Measurements from ENCODE around the gene TRPM3. TPM values are rescaled to one million over a fixed set of nuclear protein-coding genes. Genes with fewer than 3 reads are reported as not detected.
A peak's percentile ranks its signal among the peaks of the same experiment; 100 is the strongest.

The TRPM3 gene
- total RNA-seq, 1 experiment from 2014 or later = 5.4 TPM

GRCh38 chr9:71127301-71127700, 5.9 kb upstream of the TRPM3 start (continued):
- TF ChIP-seq PRDM15 (CRISPR knock-in tag; IDR thresholded peaks at IDR 0.05) (no peak), ZNF423 (CRISPR knock-in tag; IDR thresholded peaks at IDR 0.05) (no peak), SMAD3 (CRISPR knock-in tag; IDR thresholded peaks at IDR 0.05; ENCODE audit: borderline replicate concordance) (no peak), ZNF121 (CRISPR knock-in tag; IDR thresholded peaks at IDR 0.05) (no peak), CBFB (CRISPR knock-in tag; IDR thresholded peaks at IDR 0.05; ENCODE audit: low read depth) (no peak)

GRCh38 chr9:71122421-71122820, 1.0 kb upstream of the TRPM3 start:
- ChIA-PET POLR2A (interaction anchor here (0.6 kb wide), 1 partner anchor 439 kb away, joined by 8 read pairs; no protein-coding TSS in a partner anchor), CTCF (no interaction called here)
- H3K27me3 Mint-ChIP-seq (ENCODE audit: low read depth) = no peaks in the 10 kb centered on the region
- H3K9me3 Mint-ChIP-seq = peaks cover 13% of the 10 kb centered on the region
- TF ChIP-seq ZNF532 (CRISPR knock-in tag; IDR thresholded peaks at IDR 0.05; ENCODE audit: borderline replicate concordance) (no peak), ATF3 (CRISPR knock-in tag; conservative IDR thresholded peaks at IDR 0.05) (no peak), ZNF219 (CRISPR knock-in tag; IDR thresholded peaks at IDR 0.05; ENCODE audit: borderline replicate concordance) (no peak), ERG (CRISPR knock-in tag; IDR thresholded peaks at IDR 0.05) (no peak), MYBL2 (CRISPR knock-in tag; IDR thresholded peaks at IDR 0.05) (no peak), GRHL2 (CRISPR knock-in tag; IDR thresholded peaks at IDR 0.05; ENCODE audit: insufficient replicate concordance, severe bottlenecking) (no peak), CTCF (IDR thresholded peaks at IDR 0.05) (no peak), NR1H2 (CRISPR knock-in tag; IDR thresholded peaks at IDR 0.05) (no peak), E2F1 (CRISPR knock-in tag; IDR thresholded peaks at IDR 0.05) (no peak), SP1 (CRISPR knock-in tag; conservative IDR thresholded peaks at IDR 0.05) (no peak), TEAD4 (CRISPR knock-in tag; IDR thresholded peaks at IDR 0.05) (no peak), RELA (CRISPR knock-in tag; IDR thresholded peaks at IDR 0.05; ENCODE audit: borderline replicate concordance) (no peak), NR2C2 (CRISPR knock-in tag; IDR thresholded peaks at IDR 0.05) (no peak), IRF1 (CRISPR knock-in tag; IDR thresholded peaks at IDR 0.05) (no peak), NR3C1 (CRISPR knock-in tag; conservative IDR thresholded peaks at IDR 0.05; ENCODE audit: low read depth) (no peak), NFE2L1 (CRISPR knock-in tag; IDR thresholded peaks at IDR 0.05) (no peak), ELF4 (CRISPR knock-in tag; IDR thresholded peaks at IDR 0.05; ENCODE audit: low read depth) (no peak), USF2 (CRISPR knock-in tag; IDR thresholded peaks at IDR 0.05) (no peak)
- ATAC-seq (no peak), DNase-seq (ENCODE audit: low spot score) (no peak)
- peak overlapping the region; percentile 84 for H3K4me3 Mint-ChIP-seq
- peak overlapping the region; percentile 96 for H3K27ac Mint-ChIP-seq
- H3K4me1 Mint-ChIP-seq = peaks cover 71% of the 10 kb centered on the region
- peaks cover 15% of the 10 kb centered on the region for H3K36me3 Mint-ChIP-seq

Measured in WTC11 (cell line).